Skeletal muscle cell (primary cell): Measurements from ENCODE around the gene SGSH.

Experiments used
- DNase-seq: peaks from one replicate; pipeline ENCODE4 v3.0.0-alpha.2; 2010; ENCODE audit warnings: low read depth
- H3K4me3 ChIP-seq: 2 replicates; pipeline ENCODE4 v1.5.1; 2011; ENCODE audit warnings: low read depth, mild to moderate bottlenecking, control low read depth, low read length, moderate library complexity

The SGSH gene

DNA sequence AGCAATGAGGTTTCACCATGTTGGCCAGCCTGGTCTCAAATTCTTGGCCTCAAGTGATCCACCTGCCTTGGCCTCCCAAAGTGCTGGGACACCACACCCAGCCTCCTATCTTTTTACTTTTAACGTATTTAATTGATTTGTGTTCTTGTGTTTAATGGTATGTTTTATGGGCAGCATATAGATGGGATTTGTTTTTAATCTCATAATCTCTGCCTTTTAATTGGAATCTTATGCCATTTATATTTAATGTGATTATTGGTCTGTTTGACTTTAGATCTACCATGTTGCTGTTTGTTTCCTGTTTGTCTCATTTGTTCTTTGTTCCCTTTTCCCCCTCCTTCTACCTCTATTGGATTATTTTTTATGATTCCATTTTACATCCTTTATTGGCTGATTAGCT lies 12.3 kb upstream of the SGSH start:
- no peak overlapping the region for H3K4me3 ChIP-seq
- no peak for DNase-seq

DNA sequence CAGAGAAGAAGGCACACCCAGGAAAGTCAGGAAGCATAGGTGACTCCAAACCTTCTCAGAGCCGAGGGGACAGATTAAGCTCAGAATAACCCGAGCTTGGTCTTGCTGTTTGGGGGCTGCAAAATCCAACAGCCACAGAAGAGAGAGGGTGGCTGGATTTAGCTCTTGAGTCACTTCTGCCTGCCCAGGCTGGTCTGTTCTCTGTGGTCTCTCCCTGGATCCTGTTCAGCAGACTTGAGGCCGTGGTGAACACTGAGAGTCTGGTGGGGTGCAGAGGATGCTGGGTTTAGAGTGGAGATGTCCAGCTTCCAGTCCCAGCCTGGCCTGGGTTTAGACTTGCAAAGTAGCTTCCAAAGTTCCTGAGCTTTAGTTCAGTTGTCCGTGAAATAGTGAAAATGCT lies 8.9 kb upstream of the SGSH start:
- DNase-seq: no peak
- H3K4me3 ChIP-seq: no peak overlapping the region

DNA sequence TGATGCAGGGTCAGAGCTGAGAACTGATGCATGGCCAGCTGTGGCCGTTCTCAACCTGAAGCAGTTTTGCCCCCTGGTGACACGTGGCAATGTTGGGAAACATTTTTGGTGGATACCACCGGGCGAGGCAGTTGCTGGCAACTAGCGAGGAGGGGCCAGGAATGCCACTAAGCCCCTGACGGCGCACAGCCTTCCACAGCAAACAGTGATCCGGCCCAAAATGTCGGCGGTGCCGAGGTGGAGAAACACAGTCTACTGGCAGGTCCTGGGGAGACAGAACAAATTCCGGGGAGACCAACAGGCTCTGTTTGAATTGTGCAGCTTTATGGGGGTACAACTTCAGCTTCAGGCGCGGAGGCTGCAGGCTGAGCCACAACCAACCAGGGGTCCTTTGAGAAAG lies 8.3 kb upstream of the SGSH start:
- no peak overlapping the region for H3K4me3 ChIP-seq
- DNase-seq: no peak

DNA sequence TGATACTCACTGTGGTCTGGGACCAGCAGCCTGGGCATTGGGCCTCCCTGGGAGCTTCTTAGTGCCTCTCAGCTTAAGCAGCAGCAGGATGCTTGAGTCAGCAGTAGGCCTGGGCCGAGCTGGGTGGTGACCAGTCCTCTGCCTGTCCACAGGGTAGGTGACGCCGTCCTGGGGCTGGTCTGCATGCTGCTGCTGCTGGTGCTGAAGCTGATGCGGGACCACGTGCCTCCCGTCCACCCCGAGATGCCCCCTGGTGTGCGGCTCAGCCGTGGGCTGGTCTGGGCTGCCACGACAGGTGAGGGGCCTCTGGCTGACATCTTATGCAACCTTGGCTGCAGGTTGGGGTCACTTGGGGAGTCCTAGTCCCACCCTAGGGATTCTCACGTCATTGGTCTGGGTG lies 7.5 kb upstream of the SGSH start:
- H3K4me3 ChIP-seq: no peak overlapping the region
- DNase-seq: no peak

GRCh38 chr17:80227156-80227555 lies 7.0 kb upstream of the SGSH start:
- H3K4me3 ChIP-seq: no peak overlapping the region
- no peak for DNase-seq

DNA sequence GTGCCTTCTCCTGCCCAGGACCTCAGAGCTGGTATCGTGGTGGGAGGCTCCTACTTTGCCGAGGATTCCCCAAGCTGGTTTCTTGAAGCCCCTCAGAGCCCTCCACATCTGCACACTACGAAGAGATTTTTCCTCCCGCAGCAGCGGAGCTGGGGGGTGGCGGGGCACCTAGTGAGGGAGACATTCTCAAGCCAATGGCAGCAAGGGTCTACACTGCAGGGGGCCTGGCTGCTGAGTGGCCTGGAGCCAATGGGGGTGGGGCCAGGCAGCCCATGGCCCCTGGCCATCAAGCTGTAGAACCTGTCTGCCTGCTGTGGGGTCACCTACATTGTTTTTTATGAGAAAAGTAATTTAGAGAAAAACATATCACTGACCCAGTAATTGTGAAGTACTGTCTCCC lies 5.1 kb upstream of the SGSH start:
- DNase-seq: no peak
- H3K4me3 ChIP-seq: no peak overlapping the region

GRCh38 chr17:80224683-80225082 lies 4.5 kb upstream of the SGSH start:
- no peak for DNase-seq
- H3K4me3 ChIP-seq: no peak overlapping the region

DNA sequence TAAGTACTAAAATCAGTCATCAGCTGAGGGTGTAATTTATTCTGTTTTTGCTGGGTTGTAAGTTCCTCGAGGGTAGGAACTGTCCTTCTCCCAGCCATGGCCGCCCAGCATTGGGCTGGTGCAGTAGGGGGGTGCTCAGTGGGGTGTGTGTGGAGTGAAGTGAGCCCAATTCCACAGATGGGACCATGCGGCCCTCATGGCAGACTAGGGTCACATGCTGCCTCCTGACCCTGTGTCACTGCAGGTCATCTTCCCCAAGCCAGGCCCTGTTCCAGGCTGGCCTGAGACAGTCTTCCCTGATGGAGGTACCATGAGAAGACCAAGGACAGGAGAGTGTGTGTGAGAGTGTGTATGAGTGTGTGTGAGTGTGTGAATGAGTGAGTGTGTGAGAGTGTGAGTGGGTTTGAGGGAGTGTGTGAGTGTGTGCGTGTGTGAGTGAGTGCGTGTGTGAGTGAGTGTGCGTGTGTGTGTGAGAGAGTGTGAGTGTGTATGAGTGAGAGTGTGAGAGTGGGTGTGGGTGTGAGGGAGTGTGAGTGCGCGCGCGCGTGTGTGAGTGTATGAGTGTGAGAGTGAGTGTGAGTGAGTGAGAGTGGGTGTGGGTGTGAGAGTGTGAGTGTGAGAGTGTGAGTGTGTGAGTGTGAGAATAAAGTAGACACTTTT lies 3.8 kb upstream of the SGSH start:
- H3K4me3 ChIP-seq: no peak overlapping the region
- no peak for DNase-seq

- no peak for DNase-seq
These were observed 3.1 kb upstream of the SGSH start for GRCh38 chr17:80223142-80223815.

GRCh38 chr17:80222376-80223141 lies 2.4 kb upstream of the SGSH start:
- no peak overlapping the region for H3K4me3 ChIP-seq
- no peak for DNase-seq

More at GRCh38 chr17:80223142-80223815, 3.1 kb upstream of the SGSH start:
- no peak overlapping the region for H3K4me3 ChIP-seq

- DNase-seq: no peak
- peak overlapping the region; percentile 79 for H3K4me3 ChIP-seq
These were observed 1.4 kb upstream of the SGSH start for GRCh38 chr17:80221351-80222105.

DNA sequence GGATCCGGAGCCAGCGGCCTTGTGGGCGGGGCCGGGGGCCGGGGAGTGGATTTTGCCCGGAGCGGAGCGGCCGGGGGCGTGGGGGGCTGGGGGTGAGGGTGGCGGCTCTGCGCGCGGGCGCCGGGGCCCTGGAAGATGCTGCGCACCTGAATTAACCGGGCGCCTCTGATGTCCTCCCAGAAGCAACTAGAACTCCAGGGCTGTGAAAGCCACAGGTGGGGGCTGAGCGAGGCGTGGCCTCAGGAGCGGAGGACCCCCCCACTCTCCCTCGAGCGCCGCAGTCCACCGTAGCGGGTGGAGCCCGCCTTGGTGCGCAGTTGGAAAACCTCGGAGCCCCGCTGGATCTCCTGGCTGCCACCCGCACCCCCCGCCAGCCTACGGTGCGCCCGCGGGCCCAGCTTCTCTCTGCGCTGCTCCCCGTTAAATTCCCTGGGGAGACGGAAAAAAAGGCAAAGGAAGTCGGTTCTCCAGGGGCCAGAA lies 643 bp upstream of the SGSH start:
- peak overlapping the region; percentile 79 for H3K4me3 ChIP-seq
- DNase-seq: no peak

GRCh38 chr17:80219763-80220053 lies 425 bp downstream of the SGSH start:
- H3K4me3 ChIP-seq: peak overlapping the region; percentile 79

DNA sequence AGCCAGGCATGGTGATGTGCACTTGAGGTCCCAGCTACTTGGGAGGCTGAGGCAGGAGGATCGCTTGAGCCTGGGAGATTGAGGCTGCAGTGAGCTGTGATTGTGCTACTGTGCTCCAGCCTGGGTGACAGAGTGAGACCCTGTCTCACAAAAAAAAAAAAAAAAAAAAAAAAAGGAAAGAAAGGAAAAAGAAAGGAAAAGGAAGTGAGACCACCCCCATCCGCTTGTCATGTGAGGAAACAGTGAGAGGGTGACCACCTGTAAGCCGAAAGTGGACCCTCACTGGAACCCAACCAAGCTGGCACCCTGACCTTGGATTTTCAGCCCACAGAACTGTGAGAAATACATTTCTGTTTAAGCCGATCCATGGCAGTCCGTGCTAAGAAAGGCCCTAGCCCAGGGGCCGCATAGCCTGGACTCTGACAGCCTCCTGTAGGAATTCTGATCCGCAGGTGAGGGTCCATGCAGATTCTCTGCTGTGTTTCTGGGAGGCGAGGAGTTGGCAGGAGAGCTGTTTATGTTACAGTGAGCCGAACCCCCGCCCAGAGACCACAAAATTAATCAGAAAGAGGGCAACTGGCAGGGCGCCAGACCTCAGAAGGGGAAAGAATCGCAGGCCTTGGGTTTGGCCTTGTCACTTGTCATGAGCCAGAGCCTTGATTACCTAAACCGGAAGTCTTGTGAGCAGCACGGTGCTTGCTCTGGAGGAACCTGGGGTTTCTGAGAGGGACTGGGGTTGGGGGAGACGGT lies 945 bp downstream of the SGSH start:
- peak; percentile 41 for DNase-seq
- H3K4me3 ChIP-seq: peak overlapping the region; percentile 79

More at GRCh38 chr17:80219763-80220053, 425 bp downstream of the SGSH start:
- DNase-seq: no peak

GRCh38 chr17:80218391-80218790 lies 1.7 kb downstream of the SGSH start:
- no peak overlapping the region for H3K4me3 ChIP-seq
- no peak for DNase-seq

- H3K4me3 ChIP-seq: no peak overlapping the region
- no peak for DNase-seq
These were observed 2.3 kb downstream of the SGSH start for GRCh38 chr17:80217703-80218362.

- DNase-seq: no peak
- no peak overlapping the region for H3K4me3 ChIP-seq
These were observed 3.4 kb downstream of the SGSH start for GRCh38 chr17:80216473-80217456.

DNA sequence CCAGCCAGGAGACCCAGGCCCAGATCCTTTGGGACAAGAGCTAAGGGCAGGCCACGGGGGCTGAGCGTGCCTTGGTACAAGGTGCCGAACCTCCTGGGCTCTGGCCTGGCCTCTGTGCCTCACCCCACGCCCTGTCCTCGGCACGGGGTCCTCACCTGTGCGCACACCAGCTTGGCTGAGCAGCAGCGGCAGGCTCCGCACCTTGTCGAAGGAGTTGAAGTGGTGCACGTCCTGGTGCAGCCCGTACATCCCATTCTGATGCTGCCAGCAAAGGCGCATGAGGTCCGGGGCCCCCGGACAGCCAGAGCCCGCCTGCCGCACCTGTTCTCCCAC lies 5.3 kb downstream of the SGSH start:
- H3K4me3 ChIP-seq: no peak overlapping the region

More for the DNA sequence above, 5.3 kb downstream of the SGSH start:
- DNase-seq: no peak
